Neural cell (in vitro differentiated cells): Measurements from ENCODE around the gene WFDC2. TPM values are rescaled to one million over a fixed set of nuclear protein-coding genes. Genes with fewer than 3 reads are reported as not detected.

Experiments used
- H2AFZ ChIP-seq: fragments of 200-600, 300-800 bp; sonication (generic), shearing (Covaris generic); 2 replicates; pipeline ENCODE4 v1.6.0; 2014; ENCODE audit warnings: low read depth, mild to moderate bottlenecking, antibody characterized with exemption, low read length, moderate library complexity
- H3F3A ChIP-seq: fragments of 200-600 bp; shearing (Covaris generic); 2 replicates; pipeline ENCODE4 v1.6.1; 2016; ENCODE audit warnings: mild to moderate bottlenecking, moderate library complexity, mixed read lengths, antibody characterized with exemption, low read length; ENCODE audit not compliant: insufficient read depth, poor library complexity, severe bottlenecking
- H3K27ac ChIP-seq: fragments of 200-600, 300-800 bp; sonication (generic), shearing (Covaris generic); 2 replicates; pipeline ENCODE4 v1.5.1; 2014; ENCODE audit warnings: mild to moderate bottlenecking, low read length, moderate library complexity
- H3K27me3 ChIP-seq: fragments of 300-800, 200-600 bp; sonication (generic), shearing (Covaris generic); 2 replicates; pipeline ENCODE4 v1.6.0; 2014; ENCODE audit warnings: mild to moderate bottlenecking, low read depth, low read length, moderate library complexity; ENCODE audit not compliant: insufficient read depth
- H3K36me3 ChIP-seq: fragments of 300-800, 200-600 bp; sonication (generic), shearing (Covaris generic); 2 replicates; pipeline ENCODE4 v1.5.1; 2014; ENCODE audit warnings: mild to moderate bottlenecking, antibody characterized with exemption, low read length, moderate library complexity; ENCODE audit not compliant: insufficient read depth
- H3K4me2 ChIP-seq: fragments of 300-800, 200-600 bp; sonication (generic), shearing (Covaris generic); 2 replicates; pipeline ENCODE4 v1.6.0; 2014; ENCODE audit warnings: mild to moderate bottlenecking, low read length
- H3K4me3 ChIP-seq: fragments of 300-800, 200-600 bp; sonication (generic), shearing (Covaris generic); 2 replicates; pipeline ENCODE4 v1.5.1; 2014; ENCODE audit warnings: mild to moderate bottlenecking, low read length, moderate library complexity
- H3K79me2 ChIP-seq: fragments of 200-600 bp; shearing (Covaris generic); replicated peaks from 2 replicates; pipeline ENCODE4 v1.6.0; 2014; ENCODE audit warnings: mild to moderate bottlenecking, low read length, moderate library complexity; ENCODE audit not compliant: insufficient read depth
- H3K9ac ChIP-seq: fragments of 300-800, 200-600 bp; sonication (generic), shearing (Covaris generic); 2 replicates; pipeline ENCODE4 v1.6.1; 2016; ENCODE audit warnings: mild to moderate bottlenecking, low read length, mixed read lengths
- H3K9me2 ChIP-seq: fragments of 200-600 bp; shearing (Covaris generic); 2 replicates; pipeline ENCODE4 v1.6.1; 2016; ENCODE audit warnings: mild to moderate bottlenecking, low read length, mixed read lengths; ENCODE audit not compliant: insufficient read depth
- H3K9me3 ChIP-seq: fragments of 200-600, 300-800 bp; sonication (generic), shearing (Covaris generic); 2 replicates; pipeline ENCODE4 v1.6.1; 2016; ENCODE audit warnings: mild to moderate bottlenecking, mixed run types, low read length, moderate library complexity, mixed read lengths
- H4K20me1 ChIP-seq: fragments of 200-600 bp; shearing (Covaris generic); 2 replicates; pipeline ENCODE4 v1.6.1; 2016; ENCODE audit warnings: mild to moderate bottlenecking, mixed run types; ENCODE audit not compliant: insufficient read depth
- CTCF ChIP-seq: fragments of 450-650 bp; IDR thresholded peaks from 2 replicates; pipeline ENCODE4 v1.5.1; 2014; ENCODE audit warnings: antibody characterized with exemption, mild to moderate bottlenecking, moderate library complexity; ENCODE audit not compliant: poor library complexity, severe bottlenecking
- EP300 ChIP-seq: fragments of 450-650 bp; conservative IDR thresholded peaks from 2 replicates; pipeline ENCODE4 v1.6.1; 2014; ENCODE audit warnings: antibody characterized with exemption, mild to moderate bottlenecking, moderate library complexity; ENCODE audit not compliant: poor library complexity, severe bottlenecking
- EZH2 ChIP-seq: fragments of 200-600, 300-800 bp; shearing (Covaris generic), sonication (generic); IDR thresholded peaks from 2 replicates; pipeline ENCODE4 v1.6.1; 2014; ENCODE audit warnings: antibody characterized with exemption, low read length, borderline replicate concordance, mild to moderate bottlenecking; ENCODE audit not compliant: insufficient read depth, poor library complexity, severe bottlenecking
- MXI1 ChIP-seq: fragments of 450-650 bp; conservative IDR thresholded peaks from 2 replicates; pipeline ENCODE4 v1.6.1; 2014; ENCODE audit warnings: antibody characterized with exemption, mild to moderate bottlenecking; ENCODE audit not compliant: poor library complexity, severe bottlenecking
- POLR2AphosphoS5 ChIP-seq: IDR thresholded peaks from 2 replicates; pipeline ENCODE4 v1.6.1; 2012
- RAD21 ChIP-seq: fragments of 450-650 bp; conservative IDR thresholded peaks from 2 replicates; pipeline ENCODE4 v1.6.1; 2014; ENCODE audit warnings: antibody characterized with exemption, mild to moderate bottlenecking, moderate library complexity
- REST ChIP-seq: IDR thresholded peaks from 2 replicates; pipeline ENCODE4 v1.6.1; 2012; ENCODE audit warnings: borderline replicate concordance
- SMC3 ChIP-seq: fragments of 450-650 bp; conservative IDR thresholded peaks from 2 replicates; pipeline ENCODE4 v1.6.1; 2014; ENCODE audit warnings: antibody characterized with exemption, mild to moderate bottlenecking, moderate library complexity; ENCODE audit not compliant: poor library complexity
- TAF1 ChIP-seq: IDR thresholded peaks from 2 replicates; pipeline ENCODE4 v1.6.1; 2012; ENCODE audit warnings: low read depth
- polyA plus RNA-seq: library from polyadenylated mRNA; depleted of rRNA; stranded (reverse); fragments of >200 nt; gene quantifications from 2 replicates; pipeline ENCODE4 v1.2.3, GENCODE V29; 2014

Gene WFDC2
- polyA plus RNA-seq, 1 donor from 2014 or later = not detected

GRCh38 chr20:45510242-45510862, 40.8 kb downstream of the WFDC2 start:
- TF ChIP-seq REST (no peak), CTCF (no peak), RAD21 (no peak), SMC3 (no peak), POLR2AphosphoS5 (no peak), EZH2 (no peak), EP300 (no peak), TAF1 (no peak), MXI1 (no peak)
- Histone ChIP-seq H3K4me2 (no peak overlapping the region), H3F3A (no peaks in the 10 kb centered on the region), H3K27ac (no peak overlapping the region), H3K27me3 (no peaks in the 10 kb centered on the region), H3K4me3 (no peak overlapping the region), H3K9ac (no peak overlapping the region), H2AFZ (no peak overlapping the region), H3K79me2 (no peaks in the 10 kb centered on the region), H3K36me3 (no peaks in the 10 kb centered on the region), H4K20me1 (no peaks in the 10 kb centered on the region), H3K9me3 (no peaks in the 10 kb centered on the region), H3K9me2 (no peaks in the 10 kb centered on the region)

GRCh38 chr20:45515147-45515913, 45.8 kb downstream of the WFDC2 start, which contains the start of gene SPINT3:
Gene SPINT3 (minus strand): TSS chr20:45515622. CDS start chr20:45515608, 14 bp downstream.
- H3F3A ChIP-seq = no peaks in the 10 kb centered on the region
- no peaks in the 10 kb centered on the region for H3K9me3 ChIP-seq
- no peaks in the 10 kb centered on the region for H3K36me3 ChIP-seq
- H4K20me1 ChIP-seq = no peaks in the 10 kb centered on the region
- H2AFZ ChIP-seq = no peak within 1 kb of the TSS
- TF ChIP-seq EP300 (no peak), TAF1 (no peak), SMC3 (no peak), EZH2 (no peak), MXI1 (no peak), REST (no peak), RAD21 (no peak), CTCF (no peak), POLR2AphosphoS5 (no peak)
- H3K9ac ChIP-seq = no peak within 1 kb of the TSS
- no peak within 1 kb of the TSS for H3K4me3 ChIP-seq
- no peaks in the 10 kb centered on the region for H3K27me3 ChIP-seq
- H3K9me2 ChIP-seq = no peaks in the 10 kb centered on the region
- H3K27ac ChIP-seq = no peak within 1 kb of the TSS
- no peaks in the 10 kb centered on the region for H3K79me2 ChIP-seq
- no peak within 1 kb of the TSS for H3K4me2 ChIP-seq
